ENCODE results near the gene UNC119B. TPM values are rescaled to one million over a fixed set of nuclear protein-coding genes. Genes with fewer than 3 reads are reported as not detected.

The UNC119B gene
- total RNA-seq: 23.1 and 27.3 TPM in 2 replicates

DNA sequence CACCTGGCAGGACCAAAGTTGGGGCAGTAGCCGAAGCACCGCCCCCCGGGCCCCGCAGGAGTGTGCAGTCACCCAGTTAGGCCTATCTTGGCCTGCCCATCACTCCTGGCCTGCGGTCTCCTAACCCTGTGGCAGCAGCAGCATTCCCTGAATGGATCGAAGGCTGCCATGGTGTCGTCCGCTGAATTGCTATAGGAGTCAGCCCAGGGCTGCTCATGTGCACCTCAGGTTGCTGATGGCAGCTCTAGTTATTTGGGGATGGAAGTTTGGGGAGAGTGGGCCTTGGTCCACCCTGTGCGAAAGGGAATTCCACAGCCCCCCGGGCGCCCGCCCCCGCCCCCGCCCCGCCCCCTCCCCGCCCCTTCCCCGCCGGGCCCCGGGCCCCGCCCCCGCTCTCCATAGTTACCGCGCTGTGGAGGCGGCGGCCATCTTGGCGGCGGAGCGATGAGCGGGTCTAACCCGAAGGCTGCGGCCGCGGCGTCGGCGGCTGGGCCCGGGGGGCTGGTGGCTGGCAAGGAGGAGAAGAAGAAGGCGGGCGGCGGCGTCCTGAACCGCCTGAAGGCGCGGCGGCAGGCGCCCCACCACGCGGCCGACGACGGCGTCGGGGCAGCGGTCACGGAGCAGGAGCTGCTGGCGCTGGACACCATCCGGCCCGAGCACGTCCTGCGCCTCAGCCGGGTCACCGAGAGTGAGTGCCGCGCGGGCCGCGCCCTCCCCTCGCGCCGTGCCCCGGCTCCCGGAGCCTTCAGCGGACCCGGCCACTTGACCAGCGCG is at the start of gene UNC119B:
TSS of gene UNC119B (plus strand) at position 428 of the 774 bp plus-strand sequence. CDS start at position 445, 17 bp downstream.

GRCh38 chr12:120686690-120687577 is 23.3 kb upstream of the UNC119B start, which contains the start of gene MLEC:
MLEC (plus strand) TSS chr12:120687149; CDS start chr12:120687297, 148 bp downstream.

DNA sequence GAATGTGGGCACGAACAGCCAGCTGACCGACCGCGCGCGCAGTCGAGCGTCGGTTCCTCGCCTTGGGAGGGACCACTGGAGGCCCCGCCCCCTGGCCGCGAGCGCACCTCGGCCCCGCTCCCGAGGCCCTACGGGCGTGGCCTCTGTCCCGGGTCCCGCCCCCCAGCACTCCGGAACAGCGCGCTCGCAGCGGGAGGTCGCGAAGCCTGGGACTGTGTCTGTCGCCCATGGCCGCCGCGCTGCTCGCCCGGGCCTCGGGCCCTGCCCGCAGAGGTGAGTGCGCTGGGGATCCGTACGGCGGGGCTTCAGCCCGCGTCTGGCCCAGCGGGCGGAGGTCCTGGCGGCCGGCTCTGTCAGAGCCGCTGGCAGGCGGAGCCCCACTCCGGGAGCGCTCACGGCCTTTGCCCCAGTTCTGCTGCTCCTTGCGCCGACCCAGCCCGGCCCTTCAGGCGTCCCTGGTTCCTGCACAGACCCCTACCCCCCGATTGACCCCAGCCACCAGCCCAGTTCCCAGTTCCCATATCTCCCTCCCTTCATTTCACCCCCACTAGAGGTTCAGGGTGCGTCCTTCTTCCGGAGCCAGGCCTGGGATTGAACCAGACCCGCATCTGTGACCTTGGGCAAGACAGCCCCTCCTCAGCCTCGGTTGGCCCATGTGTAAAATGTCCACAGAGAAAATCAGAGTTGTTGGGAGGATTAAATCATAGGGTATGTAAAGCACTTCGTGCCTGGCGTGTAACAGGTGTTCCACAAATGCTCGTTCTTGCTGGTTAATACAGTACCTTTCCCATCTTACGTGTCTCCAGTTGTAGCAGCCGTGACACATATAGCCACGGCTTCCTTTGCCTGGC is 15.6 kb downstream of the UNC119B start, which contains the start of gene ACADS:
TSS of gene ACADS (plus strand) at position 168 of the 851 bp plus-strand sequence. CDS start at position 228, 60 bp downstream.

Other genes with a start within 250 kb of the UNC119B start
- gene SRSF9, start 240.7 kb upstream of the UNC119B start, total RNA-seq: 123 and 127 TPM in 2 replicates
- 185 and 267 TPM in 2 replicates for gene DYNLL1, start 214.3 kb upstream of the UNC119B start, total RNA-seq
- 20.4 and 28.8 TPM in 2 replicates for gene COQ5, start 181.3 kb upstream of the UNC119B start, total RNA-seq
- gene RNF10, start 176.1 kb upstream of the UNC119B start, total RNA-seq: 102 and 113 TPM in 2 replicates
- gene POP5, start 129.1 kb upstream of the UNC119B start, total RNA-seq: 22.6 and 24.3 TPM in 2 replicates
- gene CABP1, start 69.8 kb upstream of the UNC119B start, total RNA-seq: under 0.01 TPM in 1 of 2 replicates, not detected in the other
- gene MLEC, start 23.3 kb upstream of the UNC119B start, total RNA-seq: 109 and 113 TPM in 2 replicates
- gene ACADS, start 15.4 kb downstream of the UNC119B start, total RNA-seq: 12.8 and 14.4 TPM in 2 replicates
- 11.6 and 13.7 TPM in 2 replicates for gene SPPL3, start 193.9 kb downstream of the UNC119B start, total RNA-seq

All from articular chondrocyte of knee joint (primary cell).